GM18507 (cell line): ENCODE measurements around the gene EVPLL.
"Not testable (repeated sequence)": the region's sequence is repeated elsewhere in the genome, so short reads cannot be mapped to it uniquely, and the experiment has no call there.

Experiments
- DNase-seq: peaks from one replicate; pipeline ENCODE4 v3.0.0; 2011; ENCODE audit warnings: low read depth; ENCODE audit not compliant: insufficient read length; ENCODE audit errors: extremely low spot score
- FAIRE-seq: peaks from 2 replicates; lab custom pipeline; 2011; peaks lifted over from hg19 to GRCh38; lab: Jason Lieb, UNC

Gene EVPLL

GRCh38 chr17:18378205-18378505 is 577 bp downstream of the EVPLL start:
- DNase-seq (no peak), FAIRE-seq (no peak)

DNA sequence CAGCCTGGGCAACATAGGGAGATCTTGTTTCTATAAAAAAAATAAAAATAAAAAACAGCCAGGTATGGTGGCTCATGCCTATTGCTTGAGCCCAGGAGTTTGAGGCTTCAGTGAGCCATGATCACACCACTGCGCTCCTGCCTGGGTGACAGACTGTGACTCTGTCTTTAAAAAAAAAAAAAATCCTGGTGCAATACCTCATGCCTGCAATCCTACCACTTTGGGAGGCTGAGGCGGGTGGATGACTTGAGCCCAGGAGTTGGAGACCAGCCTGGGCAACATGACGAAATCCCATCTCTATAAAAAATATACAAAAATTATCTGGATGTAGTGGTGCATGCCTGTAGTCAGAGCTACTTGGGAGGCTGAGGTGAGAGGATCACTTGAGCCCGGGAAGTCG is 1.0 kb downstream of the EVPLL start:
- FAIRE-seq, DNase-seq: not testable (repeated sequence)

DNA sequence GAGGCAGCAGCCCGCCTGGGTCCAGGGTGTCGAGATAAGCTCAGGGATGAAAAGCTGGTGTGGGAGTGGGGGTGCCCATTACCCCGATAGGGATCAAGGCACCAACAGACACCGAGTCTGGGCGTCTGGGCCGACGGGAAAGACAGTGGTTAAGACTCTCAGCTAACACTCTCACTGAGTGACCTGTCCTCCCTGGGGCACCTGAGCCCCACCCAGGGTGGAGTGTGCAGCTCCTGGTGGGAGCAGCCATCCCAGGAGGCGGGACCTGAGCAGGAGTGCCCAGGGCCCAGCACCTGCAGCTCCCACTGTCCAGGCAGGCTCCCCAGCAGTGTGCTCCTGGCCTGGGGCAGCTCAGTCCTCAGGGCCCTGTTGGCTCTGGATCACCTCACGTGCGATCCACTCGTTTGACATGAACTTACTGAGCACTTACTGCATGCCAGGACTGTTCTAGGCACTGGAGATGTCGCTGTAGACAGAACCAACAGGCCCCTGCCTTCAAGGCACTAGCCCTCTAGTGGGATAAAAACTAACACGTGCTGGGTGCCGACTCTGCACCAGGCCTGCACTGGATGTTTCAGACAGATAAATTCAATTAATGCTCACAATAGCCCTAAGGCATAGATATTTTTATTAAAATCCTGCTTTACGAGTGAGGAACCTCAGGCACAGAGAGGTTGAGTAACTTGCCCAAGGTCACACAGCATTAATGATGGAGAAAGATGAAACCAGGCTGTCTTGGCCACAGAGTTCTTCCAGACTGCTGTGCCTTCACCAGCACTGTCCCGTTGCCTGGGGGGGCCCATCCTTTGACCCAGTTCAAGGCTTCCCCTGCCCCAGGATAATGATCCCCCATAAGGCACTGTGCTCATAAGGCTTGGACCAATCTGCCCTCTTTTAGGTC is 1.9 kb downstream of the EVPLL start:
- FAIRE-seq (no peak), DNase-seq (no peak)

GRCh38 chr17:18380471-18381157 is 3.0 kb downstream of the EVPLL start:
- DNase-seq (no peak), FAIRE-seq (no peak)

DNA sequence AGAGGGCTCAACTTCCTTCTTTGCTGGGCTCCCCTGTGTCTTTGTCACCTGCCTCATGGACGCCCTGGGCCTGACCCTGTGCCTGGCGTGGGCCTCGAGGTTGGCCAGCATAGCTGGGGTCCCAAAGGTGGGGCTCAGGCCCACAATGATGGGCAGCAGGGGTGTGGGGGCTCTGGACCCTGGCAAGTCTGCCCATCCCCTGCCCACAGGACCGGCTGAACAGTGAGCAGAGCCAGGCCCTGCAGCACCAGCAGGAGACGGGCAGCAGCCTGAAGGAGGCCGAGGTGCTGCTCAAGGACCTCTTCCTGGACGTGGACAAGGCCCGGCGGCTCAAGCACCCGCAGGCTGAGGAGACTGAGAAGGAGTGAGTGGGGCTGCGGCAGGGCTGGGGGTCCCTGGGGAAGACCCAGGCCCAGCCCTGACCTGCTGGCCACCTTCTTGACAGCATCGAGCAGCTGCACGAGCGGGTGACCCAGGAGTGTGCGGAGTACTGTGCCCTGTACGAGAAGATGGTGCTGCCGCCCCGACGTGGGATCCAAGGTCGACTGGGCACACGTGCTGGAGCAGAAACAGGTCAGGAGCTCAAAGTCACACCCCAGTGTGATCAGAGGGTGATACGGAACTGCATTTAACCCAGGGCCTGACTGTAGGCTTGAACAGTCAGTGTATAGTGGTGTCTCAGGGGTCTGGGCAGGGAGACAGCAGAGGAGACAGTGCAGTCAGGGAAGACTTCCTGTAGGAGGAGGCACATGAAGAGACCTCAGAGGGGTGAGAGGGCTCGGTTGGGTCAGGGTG is 3.8 kb downstream of the EVPLL start:
- FAIRE-seq = no peak
- no peak for DNase-seq

GRCh38 chr17:18381953-18382245 is 4.3 kb downstream of the EVPLL start:
- FAIRE-seq = no peak
- DNase-seq = no peak

- FAIRE-seq (no peak), DNase-seq (no peak)
Measured at GRCh38 chr17:18382441-18383078, 5.0 kb downstream of the EVPLL start.

DNA sequence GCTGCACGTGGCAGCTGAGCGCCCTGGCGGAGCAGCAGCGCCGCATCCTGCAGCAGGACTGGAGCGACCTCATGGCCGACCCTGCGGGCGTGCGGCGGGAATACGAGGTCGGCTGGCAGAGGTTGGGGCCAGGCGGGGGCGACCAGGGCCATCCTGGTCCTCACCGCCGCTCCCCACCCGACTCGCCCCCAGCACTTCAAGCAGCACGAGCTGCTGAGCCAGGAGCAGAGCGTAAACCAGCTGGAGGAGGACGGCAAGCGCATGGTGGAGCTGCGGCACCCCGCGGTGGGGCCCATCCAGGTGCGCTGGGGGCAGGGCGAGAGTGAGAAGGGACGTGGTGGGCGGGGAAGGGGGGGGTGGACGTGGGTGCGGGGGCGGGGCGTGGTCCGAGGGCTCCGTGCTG is 5.5 kb downstream of the EVPLL start:
- not testable (repeated sequence) for DNase-seq, FAIRE-seq

- FAIRE-seq = not testable (repeated sequence)
Measured at GRCh38 chr17:18384271-18384670, 6.7 kb downstream of the EVPLL start.

GRCh38 chr17:18387583-18387982 is 10.0 kb downstream of the EVPLL start:
- not testable (repeated sequence) for FAIRE-seq, DNase-seq

More at GRCh38 chr17:18384271-18384670, 6.7 kb downstream of the EVPLL start:
- not testable (repeated sequence) for DNase-seq

GRCh38 chr17:18388266-18388665 is 10.7 kb downstream of the EVPLL start:
- not testable (repeated sequence) for DNase-seq, FAIRE-seq

DNA sequence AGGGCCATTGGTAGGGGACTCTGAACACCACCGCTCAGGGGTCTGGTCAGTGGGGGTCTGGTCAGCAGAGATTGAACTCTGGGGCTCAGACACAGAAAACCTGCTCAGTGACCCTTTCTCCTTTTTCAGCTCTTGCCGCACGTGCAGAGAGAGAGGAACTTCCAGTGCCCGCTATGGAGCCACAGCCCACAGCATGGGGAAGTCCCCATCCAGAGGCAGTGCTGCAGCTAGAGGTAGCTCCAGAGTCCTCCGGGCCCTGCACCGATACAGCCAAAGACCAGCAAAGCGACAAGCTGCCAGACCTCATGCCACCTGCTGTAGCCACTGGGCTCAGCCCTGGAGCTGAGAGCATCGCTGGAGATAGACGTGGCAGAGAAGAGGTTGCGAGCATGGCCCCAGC is 11.2 kb downstream of the EVPLL start:
- FAIRE-seq = not testable (repeated sequence)

DNA sequence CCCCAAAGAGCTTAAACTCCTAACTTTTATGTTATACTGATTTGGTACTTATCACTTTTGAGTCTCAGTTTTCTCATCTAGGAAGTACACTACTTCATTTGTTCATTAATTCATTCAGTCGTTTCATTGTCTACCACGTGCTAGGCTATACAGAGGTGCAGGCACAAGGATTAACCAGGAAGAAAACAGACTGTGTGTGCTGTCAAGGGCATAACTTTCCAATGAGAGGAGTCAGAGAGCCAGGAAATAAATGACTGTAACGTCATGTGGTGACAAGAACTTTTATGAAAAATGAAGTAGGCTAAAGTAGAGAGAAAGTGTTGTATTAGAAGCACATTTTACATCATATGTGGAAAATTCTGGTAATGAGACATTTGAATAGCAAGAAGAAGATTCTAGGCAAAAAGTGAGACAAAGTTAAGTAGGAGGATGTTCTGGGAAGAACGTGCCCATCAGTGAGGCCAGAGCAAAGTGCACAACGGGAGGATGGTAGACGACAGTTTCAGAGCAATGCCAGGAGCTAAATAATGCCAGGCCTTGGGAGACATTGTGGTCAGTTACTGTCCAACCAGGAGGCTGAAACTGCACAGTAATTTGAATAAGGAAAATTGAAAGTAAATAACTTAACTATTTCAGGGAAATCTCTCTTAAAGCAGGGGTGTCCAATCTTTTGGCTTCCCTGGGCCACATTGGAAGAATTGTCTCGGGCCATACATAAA is 24.5 kb downstream of the EVPLL start:
- FAIRE-seq, DNase-seq: not testable (repeated sequence)

More for the DNA sequence above, 11.2 kb downstream of the EVPLL start:
- DNase-seq = not testable (repeated sequence)

DNA sequence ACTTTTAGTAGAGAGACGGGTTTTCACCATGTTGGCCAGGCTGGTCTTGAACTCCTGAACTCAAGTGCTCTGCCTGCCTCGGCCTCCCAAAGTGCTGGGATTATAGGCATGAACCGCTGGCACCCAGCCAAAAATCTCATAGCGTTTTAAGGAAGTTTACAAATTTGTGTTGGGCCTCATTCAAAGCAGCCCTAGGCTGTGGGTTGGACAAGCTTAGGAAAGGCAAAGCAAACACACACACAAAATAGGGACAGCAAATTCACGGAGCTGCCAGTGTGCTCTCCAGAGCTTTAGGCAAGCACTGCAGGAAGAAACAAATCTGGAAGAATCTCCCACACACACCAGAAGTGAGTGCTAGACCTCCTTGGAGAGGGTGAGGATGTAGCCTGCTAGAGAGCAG is 25.6 kb downstream of the EVPLL start:
- not testable (repeated sequence) for DNase-seq, FAIRE-seq

- FAIRE-seq = peak; percentile 94
- not testable (repeated sequence) for DNase-seq
Measured at GRCh38 chr17:18403604-18404003, 26.0 kb downstream of the EVPLL start.

DNA sequence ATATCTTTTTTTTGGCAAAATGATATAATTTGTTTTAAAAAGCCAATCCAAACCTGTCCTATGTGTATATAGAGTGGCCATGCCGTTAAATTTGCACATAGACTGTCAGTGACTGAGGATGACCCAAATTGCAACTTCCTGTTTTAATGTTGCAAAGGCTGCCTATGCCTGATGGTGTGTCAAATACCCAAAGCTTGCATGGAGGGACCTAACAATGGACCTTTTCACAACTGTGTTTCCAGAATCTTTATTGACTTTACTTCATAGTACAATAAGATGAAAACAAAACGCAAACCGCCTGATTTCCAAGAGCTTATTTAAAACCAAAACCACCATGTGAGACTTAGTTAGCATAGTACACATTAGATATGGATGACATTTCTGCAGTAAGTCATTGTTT is 31.3 kb downstream of the EVPLL start:
- DNase-seq = not testable (repeated sequence)
- peak; percentile 54 for FAIRE-seq

DNA sequence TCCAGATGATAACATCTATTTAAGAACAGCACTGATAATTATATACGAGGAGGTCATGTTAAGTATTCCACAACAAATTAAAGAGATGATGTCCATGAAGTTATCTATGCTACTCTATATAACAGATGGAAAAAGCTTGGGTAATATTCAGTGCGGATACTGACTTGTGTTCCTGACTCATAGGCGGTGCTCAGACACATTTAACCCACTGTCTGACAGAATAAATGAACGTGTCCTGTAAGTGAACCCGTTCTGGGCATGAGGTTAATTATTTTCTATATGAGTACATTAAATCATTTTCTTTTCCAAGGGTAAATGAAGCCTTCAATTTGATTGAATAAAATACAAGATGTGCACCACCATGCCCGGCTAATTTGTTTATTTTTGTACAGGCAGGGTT is 31.7 kb downstream of the EVPLL start:
- not testable (repeated sequence) for DNase-seq, FAIRE-seq

DNA sequence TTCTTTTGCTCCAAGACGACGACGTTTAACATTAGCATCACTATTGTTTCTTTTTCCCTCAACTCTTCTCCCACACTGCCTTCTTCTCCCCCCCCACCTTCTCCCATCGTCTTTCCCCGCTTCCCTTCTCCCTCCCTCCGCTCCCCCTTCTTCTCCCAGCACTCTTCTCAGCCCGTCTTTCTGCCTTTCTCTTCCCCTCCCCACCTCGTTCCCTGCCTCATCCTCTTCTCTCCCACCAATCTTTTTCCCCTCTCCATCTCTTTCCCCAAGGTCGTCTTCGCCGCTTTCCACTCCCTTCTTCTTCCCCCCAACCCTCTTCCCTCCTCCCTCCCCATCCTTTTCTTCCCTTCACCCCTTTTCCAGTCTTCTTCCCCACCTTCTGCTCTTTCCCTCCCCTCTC is 33.2 kb downstream of the EVPLL start:
- not testable (repeated sequence) for DNase-seq, FAIRE-seq

DNA sequence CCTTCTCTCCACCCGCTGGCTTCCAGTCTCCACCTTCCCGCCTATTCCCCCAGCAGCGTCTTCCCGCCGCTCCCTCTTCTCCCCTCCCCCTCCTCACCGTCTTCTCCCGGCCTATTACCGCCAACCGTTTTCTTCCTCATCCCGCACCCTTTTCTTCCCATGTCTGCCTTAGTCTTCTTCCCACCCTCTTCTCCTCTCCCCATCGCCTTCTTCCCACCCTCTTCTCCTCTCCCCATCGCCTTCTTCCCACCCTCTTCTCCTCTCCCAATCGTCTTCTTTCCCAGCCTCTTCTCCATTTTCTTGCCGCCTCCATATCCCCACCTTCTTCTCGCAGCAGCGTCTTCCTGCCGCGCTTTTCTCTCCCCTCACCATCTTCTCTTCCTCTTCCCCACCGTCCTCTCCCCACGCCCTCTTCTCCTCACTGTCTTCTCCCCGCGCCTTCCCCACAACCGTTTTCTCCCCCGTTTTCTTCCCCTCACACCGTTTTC is 33.8 kb downstream of the EVPLL start:
- DNase-seq, FAIRE-seq: not testable (repeated sequence)
